ENCODE results near the gene SLC6A14. TPM values are rescaled to one million over a fixed set of nuclear protein-coding genes. Genes with fewer than 3 reads are reported as not detected.

Gene SLC6A14
- polyA plus RNA-seq (2013, experiment 1 of 2) = not detected
- polyA plus RNA-seq (2013, experiment 2 of 2) = not detected

GRCh38 chrX:116436358-116436816, at the start of gene SLC6A14:
Gene SLC6A14 (plus strand): TSS chrX:116436606. CDS start chrX:116436710, 104 bp downstream.
- Histone ChIP-seq H4K8ac (ENCODE audit: low read length) (no peak within 1 kb of the TSS), H4K91ac (ENCODE audit: low read length) (no peak within 1 kb of the TSS), H3K4me1 (ENCODE audit: control insufficient read depth, insufficient read depth, low read depth, low read length) (no peaks in the 10 kb centered on the region), H3K18ac (ENCODE audit: low read depth in 1 of 2, low read length in 2 of 2) (no peak within 1 kb of the TSS), H2AFZ (ENCODE audit: low read depth, low read length) (no peak within 1 kb of the TSS), H3K79me1 (replicated peaks; ENCODE audit: low read length, poor library complexity, severe bottlenecking) (no peaks in the 10 kb centered on the region), H3K9me3 (ENCODE audit: control insufficient read depth, low read length) (no peaks in the 10 kb centered on the region), H3K14ac (ENCODE audit: low read length in 2 of 2) (no peak within 1 kb of the TSS), H2BK120ac (ENCODE audit: low read depth, low read length) (no peak within 1 kb of the TSS), H3K9ac (ENCODE audit: low read length) (no peak within 1 kb of the TSS), H2AK5ac (ENCODE audit: low read length, severe bottlenecking) (no peak within 1 kb of the TSS), H3K23ac (ENCODE audit: low read length in 2 of 2) (no peak within 1 kb of the TSS), H3K4ac (ENCODE audit: low read depth in 1 of 2, low read length in 2 of 2) (no peak within 1 kb of the TSS), H2BK12ac (ENCODE audit: low read length in 2 of 2) (no peak within 1 kb of the TSS), H2BK15ac (ENCODE audit: low read depth, poor library complexity, severe bottlenecking) (no peak within 1 kb of the TSS), H3K4me2 (ENCODE audit: low read length, poor library complexity, severe bottlenecking) (no peak within 1 kb of the TSS), H3K27me3 (ENCODE audit: control insufficient read depth in 1 of 2, insufficient read depth in 1 of 2, low read length in 2 of 2) (no peaks in the 10 kb centered on the region), H3K36me3 (ENCODE audit: control insufficient read depth in 1 of 2, insufficient read depth in 2 of 2, low read depth in 1 of 2, low read length in 2 of 2) (no peaks in the 10 kb centered on the region), H2BK5ac (ENCODE audit: low read depth, low read length, poor library complexity, severe bottlenecking) (no peak within 1 kb of the TSS), H3K27ac (ENCODE audit: low read length, poor library complexity, severe bottlenecking) (no peak within 1 kb of the TSS), H3K4me3 (ENCODE audit: insufficient read depth in 1 of 2, low read depth in 1 of 2, low read length in 2 of 2) (no peak within 1 kb of the TSS)
- DNase-seq = no peak
- WGBS = 55% methylated on average over 8 of the region's 9 CpGs

GRCh38 chrX:116395752-116396151, 40.7 kb upstream of the SLC6A14 start:
- Histone ChIP-seq H3K18ac (ENCODE audit: low read depth in 1 of 2, low read length in 2 of 2) (no peak overlapping the region), H2BK12ac (ENCODE audit: low read length in 2 of 2) (no peak overlapping the region), H3K4me2 (ENCODE audit: low read length, poor library complexity, severe bottlenecking) (no peak overlapping the region), H3K23ac (ENCODE audit: low read length in 2 of 2) (no peak overlapping the region), H2AK5ac (ENCODE audit: low read length, severe bottlenecking) (no peak overlapping the region), H2BK5ac (ENCODE audit: low read depth, low read length, poor library complexity, severe bottlenecking) (no peak overlapping the region), H3K4me3 (ENCODE audit: insufficient read depth in 1 of 2, low read depth in 1 of 2, low read length in 2 of 2) (no peak overlapping the region), H4K91ac (ENCODE audit: low read length) (no peak overlapping the region), H2BK120ac (ENCODE audit: low read depth, low read length) (no peak overlapping the region), H4K8ac (ENCODE audit: low read length) (no peak overlapping the region), H3K9me3 (ENCODE audit: control insufficient read depth, low read length) (no peaks in the 10 kb centered on the region), H3K14ac (ENCODE audit: low read length in 2 of 2) (no peak overlapping the region), H3K4ac (ENCODE audit: low read depth in 1 of 2, low read length in 2 of 2) (no peak overlapping the region), H3K36me3 (ENCODE audit: control insufficient read depth in 1 of 2, insufficient read depth in 2 of 2, low read depth in 1 of 2, low read length in 2 of 2) (no peaks in the 10 kb centered on the region), H3K4me1 (ENCODE audit: control insufficient read depth, insufficient read depth, low read depth, low read length) (no peaks in the 10 kb centered on the region), H3K79me1 (replicated peaks; ENCODE audit: low read length, poor library complexity, severe bottlenecking) (no peaks in the 10 kb centered on the region), H3K27me3 (ENCODE audit: control insufficient read depth in 1 of 2, insufficient read depth in 1 of 2, low read length in 2 of 2) (no peaks in the 10 kb centered on the region), H2BK15ac (ENCODE audit: low read depth, poor library complexity, severe bottlenecking) (no peak overlapping the region), H3K9ac (ENCODE audit: low read length) (no peak overlapping the region), H3K27ac (ENCODE audit: low read length, poor library complexity, severe bottlenecking) (no peak overlapping the region), H2AFZ (ENCODE audit: low read depth, low read length) (no peak overlapping the region)
- 100% methylated on average over 1 of the region's 7 CpGs for WGBS
- no peak for DNase-seq

- Histone ChIP-seq H4K8ac (ENCODE audit: low read length) (no peak overlapping the region), H3K4me1 (ENCODE audit: control insufficient read depth, insufficient read depth, low read depth, low read length) (no peaks in the 10 kb centered on the region), H2BK120ac (ENCODE audit: low read depth, low read length) (no peak overlapping the region), H3K14ac (ENCODE audit: low read length in 2 of 2) (no peak overlapping the region), H2BK5ac (ENCODE audit: low read depth, low read length, poor library complexity, severe bottlenecking) (no peak overlapping the region), H3K4me2 (ENCODE audit: low read length, poor library complexity, severe bottlenecking) (no peak overlapping the region), H3K18ac (ENCODE audit: low read depth in 1 of 2, low read length in 2 of 2) (no peak overlapping the region), H3K9me3 (ENCODE audit: control insufficient read depth, low read length) (no peaks in the 10 kb centered on the region), H2BK12ac (ENCODE audit: low read length in 2 of 2) (no peak overlapping the region), H2AK5ac (ENCODE audit: low read length, severe bottlenecking) (no peak overlapping the region), H3K27ac (ENCODE audit: low read length, poor library complexity, severe bottlenecking) (no peak overlapping the region), H3K9ac (ENCODE audit: low read length) (no peak overlapping the region), H3K27me3 (ENCODE audit: control insufficient read depth in 1 of 2, insufficient read depth in 1 of 2, low read length in 2 of 2) (no peaks in the 10 kb centered on the region), H3K23ac (ENCODE audit: low read length in 2 of 2) (no peak overlapping the region), H3K4ac (ENCODE audit: low read depth in 1 of 2, low read length in 2 of 2) (no peak overlapping the region), H2BK15ac (ENCODE audit: low read depth, poor library complexity, severe bottlenecking) (no peak overlapping the region), H3K79me1 (replicated peaks; ENCODE audit: low read length, poor library complexity, severe bottlenecking) (no peaks in the 10 kb centered on the region), H3K36me3 (ENCODE audit: control insufficient read depth in 1 of 2, insufficient read depth in 2 of 2, low read depth in 1 of 2, low read length in 2 of 2) (no peaks in the 10 kb centered on the region), H3K4me3 (ENCODE audit: insufficient read depth in 1 of 2, low read depth in 1 of 2, low read length in 2 of 2) (no peak overlapping the region), H4K91ac (ENCODE audit: low read length) (no peak overlapping the region), H2AFZ (ENCODE audit: low read depth, low read length) (no peak overlapping the region)
- no peak for DNase-seq
Measured at GRCh38 chrX:116399681-116400080, 36.7 kb upstream of the SLC6A14 start.

GRCh38 chrX:116409219-116409618, 27.2 kb upstream of the SLC6A14 start:
- Histone ChIP-seq H3K4me1 (ENCODE audit: control insufficient read depth, insufficient read depth, low read depth, low read length) (no peaks in the 10 kb centered on the region), H3K27ac (ENCODE audit: low read length, poor library complexity, severe bottlenecking) (no peak overlapping the region), H3K4ac (ENCODE audit: low read depth in 1 of 2, low read length in 2 of 2) (no peak overlapping the region), H3K27me3 (ENCODE audit: control insufficient read depth in 1 of 2, insufficient read depth in 1 of 2, low read length in 2 of 2) (no peaks in the 10 kb centered on the region), H2BK5ac (ENCODE audit: low read depth, low read length, poor library complexity, severe bottlenecking) (no peak overlapping the region), H3K4me2 (ENCODE audit: low read length, poor library complexity, severe bottlenecking) (no peak overlapping the region), H4K91ac (ENCODE audit: low read length) (no peak overlapping the region), H2AFZ (ENCODE audit: low read depth, low read length) (no peak overlapping the region), H2BK15ac (ENCODE audit: low read depth, poor library complexity, severe bottlenecking) (no peak overlapping the region), H3K14ac (ENCODE audit: low read length in 2 of 2) (no peak overlapping the region), H3K9me3 (ENCODE audit: control insufficient read depth, low read length) (no peaks in the 10 kb centered on the region), H4K8ac (ENCODE audit: low read length) (no peak overlapping the region), H3K36me3 (ENCODE audit: control insufficient read depth in 1 of 2, insufficient read depth in 2 of 2, low read depth in 1 of 2, low read length in 2 of 2) (no peaks in the 10 kb centered on the region), H3K18ac (ENCODE audit: low read depth in 1 of 2, low read length in 2 of 2) (no peak overlapping the region), H2BK12ac (ENCODE audit: low read length in 2 of 2) (no peak overlapping the region), H2AK5ac (ENCODE audit: low read length, severe bottlenecking) (no peak overlapping the region), H3K79me1 (replicated peaks; ENCODE audit: low read length, poor library complexity, severe bottlenecking) (no peaks in the 10 kb centered on the region), H2BK120ac (ENCODE audit: low read depth, low read length) (no peak overlapping the region), H3K9ac (ENCODE audit: low read length) (no peak overlapping the region), H3K23ac (ENCODE audit: low read length in 2 of 2) (no peak overlapping the region), H3K4me3 (ENCODE audit: insufficient read depth in 1 of 2, low read depth in 1 of 2, low read length in 2 of 2) (no peak overlapping the region)
- DNase-seq = no peak
- 31% methylated on average over 1 of the region's 2 CpGs for WGBS

All from mesenchymal stem cell (in vitro differentiated cells and primary cell).